Endothelial cell of umbilical vein (primary cell): ENCODE measurements around the gene ARHGAP29.

Source experiments
- CTCF ChIP-seq, 2 donors: IDR thresholded peaks; 1 replicate in 1 of 2; 2 replicates in 1 of 2; pipeline ENCODE4 v1.5.1; 2011; ENCODE audit warnings: low read length in 2 of 2, mild to moderate bottlenecking in 2 of 2, moderate library complexity in 2 of 2, control low read depth in 1 of 2, inconsistent platforms in 1 of 2, low read depth in 1 of 2; ENCODE audit not compliant: insufficient read depth in 1 of 2; ENCODE audit errors: extremely low read depth in 1 of 2
- EZH2 ChIP-seq: IDR thresholded peaks from 2 replicates; pipeline ENCODE4 v1.6.1; 2012; ENCODE audit warnings: borderline replicate concordance, low read depth, mild to moderate bottlenecking, moderate library complexity, low read length, inconsistent platforms; ENCODE audit not compliant: severe bottlenecking
- FOS ChIP-seq: IDR thresholded peaks from 2 replicates; pipeline ENCODE4 v1.6.1; 2011; ENCODE audit warnings: mild to moderate bottlenecking, low read length, moderate library complexity, borderline replicate concordance; ENCODE audit not compliant: insufficient read depth
- GATA2 ChIP-seq: IDR thresholded peaks from 2 replicates; pipeline ENCODE4 v1.7.0; 2011; ENCODE audit warnings: low read depth, mild to moderate bottlenecking, moderate library complexity, mixed read lengths, low read length; ENCODE audit not compliant: insufficient read length, insufficient read depth
- JUN ChIP-seq: IDR thresholded peaks from 2 replicates; pipeline ENCODE4 v1.6.1; 2011; ENCODE audit warnings: borderline replicate concordance, low read depth; ENCODE audit not compliant: insufficient read length, insufficient read depth
- MAX ChIP-seq: IDR thresholded peaks from 2 replicates; pipeline ENCODE4 v1.6.1; 2011; ENCODE audit not compliant: insufficient read depth, insufficient read length
- MYC ChIP-seq: IDR thresholded peaks from one replicate; pipeline ENCODE4 v1.6.1; 2011; ENCODE audit warnings: mild to moderate bottlenecking, low read depth, low read length
- POLR2A ChIP-seq: IDR thresholded peaks from 2 replicates; pipeline ENCODE4 v1.6.1; 2012; ENCODE audit warnings: low read depth, mild to moderate bottlenecking, control low read depth, low read length
- POLR2AphosphoS5 ChIP-seq: IDR thresholded peaks from 2 replicates; pipeline ENCODE4 v1.6.1; 2012; ENCODE audit warnings: low read depth, mild to moderate bottlenecking, control low read depth, low read length, moderate library complexity; ENCODE audit not compliant: insufficient read depth

- no peak for TF ChIP-seq GATA2
- no peak for TF ChIP-seq CTCF (IDR thresholded peaks at IDR 0.05; ENCODE audit: extremely low read depth in 1 of 2, insufficient read depth in 1 of 2, low read depth in 1 of 2, low read length in 2 of 2)
- TF ChIP-seq POLR2A = no peak
- TF ChIP-seq EZH2 = no peak
- TF ChIP-seq POLR2AphosphoS5 = no peak
- no peak for TF ChIP-seq JUN
- TF ChIP-seq MYC = no peak
- TF ChIP-seq MAX = no peak
- TF ChIP-seq FOS = no peak
Measured at GRCh38 chr1:94218332-94218731, 19.1 kb downstream of the ARHGAP29 start.
